ENCODE measurements around the gene GNPDA2. TPM values are rescaled to one million over a fixed set of nuclear protein-coding genes. Genes with fewer than 3 reads are reported as not detected.

The GNPDA2 gene
- total and polyA plus RNA-seq, 9 of the 15 experiments (the other 6 are each of a cell fraction or from before 2014, with no cell fraction given) = 10.6 to 20.4 (median 13.0) TPM

DNA sequence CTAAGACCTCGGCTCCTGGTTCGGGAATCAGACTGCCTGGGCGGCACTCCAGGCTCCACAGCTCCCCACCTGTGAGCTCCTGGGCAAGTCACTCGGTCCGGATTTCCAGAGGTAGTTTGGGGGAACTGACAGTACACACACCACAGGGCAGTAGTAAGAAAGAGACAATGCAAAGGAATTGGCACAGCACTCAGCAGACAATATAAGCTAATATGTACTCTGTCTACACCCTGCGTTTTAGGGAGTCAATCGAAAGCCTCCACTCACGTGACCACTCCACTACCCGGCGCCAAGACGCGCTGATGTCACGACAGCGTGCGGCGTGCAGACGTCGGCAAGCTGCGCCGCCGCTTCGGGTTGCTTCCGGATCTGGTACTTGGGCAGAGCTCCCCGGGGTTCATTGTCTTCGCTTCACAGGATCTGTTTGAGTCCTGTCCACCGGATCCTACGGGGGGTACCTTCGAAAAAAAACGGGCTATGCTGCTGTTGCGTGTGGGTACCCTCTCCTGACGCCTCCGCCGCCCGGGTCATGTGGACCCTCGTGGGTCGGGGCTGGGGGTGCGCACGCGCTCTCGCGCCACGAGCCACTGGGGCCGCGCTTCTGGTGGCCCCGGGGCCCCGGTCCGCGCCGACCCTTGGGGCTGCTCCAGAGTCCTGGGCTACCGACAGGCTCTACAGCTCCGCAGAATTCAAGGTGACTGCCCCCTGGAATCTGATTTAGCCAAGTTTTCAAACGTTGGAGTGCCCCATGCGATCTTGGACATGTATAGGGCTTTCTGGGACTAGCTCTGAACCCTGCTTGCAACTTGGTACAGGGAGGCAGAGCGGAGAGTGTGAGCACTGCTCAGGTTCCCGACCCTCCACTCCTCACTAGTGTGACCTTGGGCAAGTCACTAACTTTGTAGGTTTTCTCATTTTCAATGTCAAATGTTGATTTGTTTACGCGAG, 48.0 kb downstream of the GNPDA2 start, which contains the start of gene GUF1 (continued):
- TF ChIP-seq, protein P1, sequence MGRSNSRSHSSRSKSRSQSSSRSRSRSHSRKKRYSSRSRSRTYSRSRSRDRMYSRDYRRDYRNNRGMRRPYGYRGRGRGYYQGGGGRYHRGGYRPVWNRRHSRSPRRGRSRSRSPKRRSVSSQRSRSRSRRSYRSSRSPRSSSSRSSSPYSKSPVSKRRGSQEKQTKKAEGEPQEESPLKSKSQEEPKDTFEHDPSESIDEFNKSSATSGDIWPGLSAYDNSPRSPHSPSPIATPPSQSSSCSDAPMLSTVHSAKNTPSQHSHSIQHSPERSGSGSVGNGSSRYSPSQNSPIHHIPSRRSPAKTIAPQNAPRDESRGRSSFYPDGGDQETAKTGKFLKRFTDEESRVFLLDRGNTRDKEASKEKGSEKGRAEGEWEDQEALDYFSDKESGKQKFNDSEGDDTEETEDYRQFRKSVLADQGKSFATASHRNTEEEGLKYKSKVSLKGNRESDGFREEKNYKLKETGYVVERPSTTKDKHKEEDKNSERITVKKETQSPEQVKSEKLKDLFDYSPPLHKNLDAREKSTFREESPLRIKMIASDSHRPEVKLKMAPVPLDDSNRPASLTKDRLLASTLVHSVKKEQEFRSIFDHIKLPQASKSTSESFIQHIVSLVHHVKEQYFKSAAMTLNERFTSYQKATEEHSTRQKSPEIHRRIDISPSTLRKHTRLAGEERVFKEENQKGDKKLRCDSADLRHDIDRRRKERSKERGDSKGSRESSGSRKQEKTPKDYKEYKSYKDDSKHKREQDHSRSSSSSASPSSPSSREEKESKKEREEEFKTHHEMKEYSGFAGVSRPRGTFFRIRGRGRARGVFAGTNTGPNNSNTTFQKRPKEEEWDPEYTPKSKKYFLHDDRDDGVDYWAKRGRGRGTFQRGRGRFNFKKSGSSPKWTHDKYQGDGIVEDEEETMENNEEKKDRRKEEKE (IDR thresholded peaks at IDR 0.05; ENCODE audit: borderline replicate concordance in 1 of 2, control insufficient read depth in 1 of 2, low read depth in 2 of 2, low read length in 1 of 2) = no peak
- TF ChIP-seq ESRRA (IDR thresholded peaks at IDR 0.05; ENCODE audit: borderline replicate concordance, low read depth) = no peak
- TF ChIP-seq POLR2B (IDR thresholded peaks at IDR 0.05; ENCODE audit: low read depth, partially characterized antibody) = peak; percentile 81
- TF ChIP-seq, protein P2, sequence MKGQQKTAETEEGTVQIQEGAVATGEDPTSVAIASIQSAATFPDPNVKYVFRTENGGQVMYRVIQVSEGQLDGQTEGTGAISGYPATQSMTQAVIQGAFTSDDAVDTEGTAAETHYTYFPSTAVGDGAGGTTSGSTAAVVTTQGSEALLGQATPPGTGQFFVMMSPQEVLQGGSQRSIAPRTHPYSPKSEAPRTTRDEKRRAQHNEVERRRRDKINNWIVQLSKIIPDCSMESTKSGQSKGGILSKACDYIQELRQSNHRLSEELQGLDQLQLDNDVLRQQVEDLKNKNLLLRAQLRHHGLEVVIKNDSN (CRISPR knock-in tag; IDR thresholded peaks at IDR 0.05) = peak; percentile 96
- TF ChIP-seq POLR3G (IDR thresholded peaks at IDR 0.05; ENCODE audit: extremely low read depth, insufficient read length, insufficient replicate concordance) = no peak
- TF ChIP-seq SAFB (IDR thresholded peaks at IDR 0.05; ENCODE audit: borderline replicate concordance, low read depth, low read length) = 0 out of 2 replicates have a peak, but pooled peaks have one; percentile 47
- TF ChIP-seq FOS (IDR thresholded peaks at IDR 0.05; ENCODE audit: extremely low read depth, insufficient read length) = no peak
- TF ChIP-seq SIN3B (IDR thresholded peaks at IDR 0.05; ENCODE audit: low read depth) = peak; percentile 82
- no peak for TF ChIP-seq ZBTB8A (IDR thresholded peaks at IDR 0.05; ENCODE audit: partially characterized antibody)
- peak in 1 of 2 experiments; percentile 78; a peak in 1 of 4 replicates for TF ChIP-seq SIN3A (IDR thresholded peaks at IDR 0.05; ENCODE audit: borderline replicate concordance in 2 of 2, control insufficient read depth in 1 of 2, low read depth in 2 of 2, low read length in 2 of 2)
- TF ChIP-seq, protein P3, sequence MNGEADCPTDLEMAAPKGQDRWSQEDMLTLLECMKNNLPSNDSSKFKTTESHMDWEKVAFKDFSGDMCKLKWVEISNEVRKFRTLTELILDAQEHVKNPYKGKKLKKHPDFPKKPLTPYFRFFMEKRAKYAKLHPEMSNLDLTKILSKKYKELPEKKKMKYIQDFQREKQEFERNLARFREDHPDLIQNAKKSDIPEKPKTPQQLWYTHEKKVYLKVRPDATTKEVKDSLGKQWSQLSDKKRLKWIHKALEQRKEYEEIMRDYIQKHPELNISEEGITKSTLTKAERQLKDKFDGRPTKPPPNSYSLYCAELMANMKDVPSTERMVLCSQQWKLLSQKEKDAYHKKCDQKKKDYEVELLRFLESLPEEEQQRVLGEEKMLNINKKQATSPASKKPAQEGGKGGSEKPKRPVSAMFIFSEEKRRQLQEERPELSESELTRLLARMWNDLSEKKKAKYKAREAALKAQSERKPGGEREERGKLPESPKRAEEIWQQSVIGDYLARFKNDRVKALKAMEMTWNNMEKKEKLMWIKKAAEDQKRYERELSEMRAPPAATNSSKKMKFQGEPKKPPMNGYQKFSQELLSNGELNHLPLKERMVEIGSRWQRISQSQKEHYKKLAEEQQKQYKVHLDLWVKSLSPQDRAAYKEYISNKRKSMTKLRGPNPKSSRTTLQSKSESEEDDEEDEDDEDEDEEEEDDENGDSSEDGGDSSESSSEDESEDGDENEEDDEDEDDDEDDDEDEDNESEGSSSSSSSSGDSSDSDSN (IDR thresholded peaks at IDR 0.05; ENCODE audit: borderline replicate concordance in 1 of 2, low read depth in 2 of 2, low read length in 2 of 2) = 0 out of 4 replicates have a peak, but pooled peaks have one; percentile 21 to 25
- TF ChIP-seq CBX3 (IDR thresholded peaks at IDR 0.05; ENCODE audit: borderline replicate concordance in 1 of 2, low read length in 2 of 2) = no peak; a peak in 1 of 3 replicates
- TF ChIP-seq PHB (CRISPR knock-in tag; IDR thresholded peaks at IDR 0.05) = no peak
- TF ChIP-seq BRD4 (IDR thresholded peaks at IDR 0.05) = peak; percentile 68; the same call in 1 of the 2 replicates
- TF ChIP-seq CREB1 (IDR thresholded peaks at IDR 0.05) = peak; percentile 98
- TF ChIP-seq CREB1 (CRISPR knock-in tag; IDR thresholded peaks at IDR 0.05) = peak; percentile 97
- TF ChIP-seq POLR2AphosphoS5 (IDR thresholded peaks at IDR 0.05; ENCODE audit: control insufficient read depth, insufficient read depth, low read depth, low read length) = peak; percentile 83
- TF ChIP-seq, protein P4, sequence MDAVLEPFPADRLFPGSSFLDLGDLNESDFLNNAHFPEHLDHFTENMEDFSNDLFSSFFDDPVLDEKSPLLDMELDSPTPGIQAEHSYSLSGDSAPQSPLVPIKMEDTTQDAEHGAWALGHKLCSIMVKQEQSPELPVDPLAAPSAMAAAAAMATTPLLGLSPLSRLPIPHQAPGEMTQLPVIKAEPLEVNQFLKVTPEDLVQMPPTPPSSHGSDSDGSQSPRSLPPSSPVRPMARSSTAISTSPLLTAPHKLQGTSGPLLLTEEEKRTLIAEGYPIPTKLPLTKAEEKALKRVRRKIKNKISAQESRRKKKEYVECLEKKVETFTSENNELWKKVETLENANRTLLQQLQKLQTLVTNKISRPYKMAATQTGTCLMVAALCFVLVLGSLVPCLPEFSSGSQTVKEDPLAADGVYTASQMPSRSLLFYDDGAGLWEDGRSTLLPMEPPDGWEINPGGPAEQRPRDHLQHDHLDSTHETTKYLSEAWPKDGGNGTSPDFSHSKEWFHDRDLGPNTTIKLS (IDR thresholded peaks at IDR 0.05; ENCODE audit: borderline replicate concordance, low read depth) = peak; percentile 61; the same call in 1 of the 2 replicates

All from K562 (cell line).